ENCODE data around the gene OTUB2.

DNA sequence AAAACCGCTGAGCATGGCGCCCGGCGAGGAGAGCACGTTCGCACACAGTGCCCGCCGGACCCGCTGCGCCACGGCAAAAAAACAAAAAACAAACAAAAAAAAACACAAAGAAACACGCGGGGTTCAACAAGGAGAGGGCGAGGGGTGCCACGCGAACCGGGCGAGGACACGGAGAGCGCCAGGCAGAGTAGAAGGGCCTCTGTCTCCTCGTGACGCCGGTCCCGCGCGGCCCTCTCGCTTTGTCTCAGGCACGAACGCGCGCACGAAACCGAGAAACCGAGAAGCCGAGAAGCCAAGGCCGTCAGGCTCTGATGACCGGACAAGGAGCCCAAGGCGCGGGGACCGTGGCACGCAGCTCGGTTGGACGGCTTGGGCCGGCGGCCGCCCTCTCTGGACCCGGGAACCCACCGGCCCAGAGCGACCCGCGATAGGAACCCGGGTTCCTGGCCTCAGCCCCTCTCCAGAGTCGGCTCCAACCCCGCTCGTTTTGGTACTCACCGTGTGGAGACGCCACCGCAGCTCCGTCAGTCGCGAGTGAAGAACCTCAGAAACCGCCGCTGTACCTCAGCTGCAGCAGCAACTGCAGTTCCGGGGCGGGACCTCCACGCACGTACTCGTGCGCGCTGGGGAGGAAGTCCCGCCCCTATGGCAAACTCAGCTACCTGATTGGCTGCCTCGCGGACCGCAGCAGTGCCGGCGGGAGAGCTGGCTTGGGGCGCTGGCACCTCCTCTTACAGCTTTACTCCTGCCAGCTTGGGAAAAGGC, 54.7 kb downstream of the OTUB2 start, which contains the start of the genes DDX24 and IFI27L1:
- TF ChIP-seq, protein P1, sequence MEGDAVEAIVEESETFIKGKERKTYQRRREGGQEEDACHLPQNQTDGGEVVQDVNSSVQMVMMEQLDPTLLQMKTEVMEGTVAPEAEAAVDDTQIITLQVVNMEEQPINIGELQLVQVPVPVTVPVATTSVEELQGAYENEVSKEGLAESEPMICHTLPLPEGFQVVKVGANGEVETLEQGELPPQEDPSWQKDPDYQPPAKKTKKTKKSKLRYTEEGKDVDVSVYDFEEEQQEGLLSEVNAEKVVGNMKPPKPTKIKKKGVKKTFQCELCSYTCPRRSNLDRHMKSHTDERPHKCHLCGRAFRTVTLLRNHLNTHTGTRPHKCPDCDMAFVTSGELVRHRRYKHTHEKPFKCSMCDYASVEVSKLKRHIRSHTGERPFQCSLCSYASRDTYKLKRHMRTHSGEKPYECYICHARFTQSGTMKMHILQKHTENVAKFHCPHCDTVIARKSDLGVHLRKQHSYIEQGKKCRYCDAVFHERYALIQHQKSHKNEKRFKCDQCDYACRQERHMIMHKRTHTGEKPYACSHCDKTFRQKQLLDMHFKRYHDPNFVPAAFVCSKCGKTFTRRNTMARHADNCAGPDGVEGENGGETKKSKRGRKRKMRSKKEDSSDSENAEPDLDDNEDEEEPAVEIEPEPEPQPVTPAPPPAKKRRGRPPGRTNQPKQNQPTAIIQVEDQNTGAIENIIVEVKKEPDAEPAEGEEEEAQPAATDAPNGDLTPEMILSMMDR (IDR thresholded peaks at IDR 0.05) = no peak
- TF ChIP-seq EZH2 (IDR thresholded peaks at IDR 0.05) = no peak
